Kidney epithelial cell (primary cell): Measurements from ENCODE around the gene ABCA6. TPM values are rescaled to one million over a fixed set of nuclear protein-coding genes. Genes with fewer than 3 reads are reported as not detected.

Experiments used
- DNase-seq: peaks from one replicate; pipeline ENCODE4 v3.0.0-alpha.2; 2010; ENCODE audit warnings: low read depth
- H3K27me3 ChIP-seq: 2 replicates; pipeline ENCODE4 v1.6.0; 2011; ENCODE audit warnings: low read length; ENCODE audit not compliant: control insufficient read depth, insufficient read depth
- H3K36me3 ChIP-seq: 2 replicates; pipeline ENCODE4 v1.5.1; 2011; ENCODE audit warnings: low read length; ENCODE audit not compliant: control insufficient read depth, insufficient read depth
- H3K4me3 ChIP-seq: 2 replicates; pipeline ENCODE4 v1.5.1; 2011; ENCODE audit warnings: low read depth, mild to moderate bottlenecking, control low read depth, low read length
- CTCF ChIP-seq: IDR thresholded peaks from 2 replicates; pipeline ENCODE4 v1.5.1; 2011; ENCODE audit warnings: mild to moderate bottlenecking, moderate library complexity, low read length, control low read depth, inconsistent platforms; ENCODE audit not compliant: insufficient read depth, poor library complexity, severe bottlenecking
- total RNA-seq: library from RNA; depleted of rRNA; stranded (reverse); fragments of >200 nt; gene quantifications from 2 replicates; pipeline ENCODE4 v1.2.3, GENCODE V29; 2015

ABCA6 gene
- total RNA-seq, 1 donor from 2014 or later, result 0.04 TPM

GRCh38 chr17:69042308-69042707 lies 99.4 kb downstream of the ABCA6 start:
- Histone ChIP-seq H3K4me3 (no peak overlapping the region), H3K27me3 (no peaks in the 10 kb centered on the region), H3K36me3 (no peaks in the 10 kb centered on the region)
- no peak for DNase-seq
- no peak for TF ChIP-seq CTCF

- DNase-seq, result no peak
- TF ChIP-seq CTCF, result no peak
- Histone ChIP-seq H3K36me3 (no peaks in the 10 kb centered on the region), H3K4me3 (no peak overlapping the region), H3K27me3 (no peaks in the 10 kb centered on the region)
Observed at GRCh38 chr17:69031839-69032238, 109.9 kb downstream of the ABCA6 start.

- DNase-seq, result no peak
- TF ChIP-seq CTCF, result no peak
- Histone ChIP-seq H3K36me3 (no peaks in the 10 kb centered on the region), H3K27me3 (no peaks in the 10 kb centered on the region), H3K4me3 (no peak overlapping the region)
Observed at GRCh38 chr17:69030169-69030568, 111.5 kb downstream of the ABCA6 start.

Other genes starting within 250 kb of the ABCA6 start
- not detected in 2 replicates for gene ABCA8, start 186.5 kb downstream of the ABCA6 start, total RNA-seq
- gene ABCA9, start 81.0 kb downstream of the ABCA6 start, total RNA-seq, result 0.07 and 0.08 TPM in 2 replicates
- gene ABCA10, start 86.9 kb upstream of the ABCA6 start, total RNA-seq, result 0.14 and 0.29 TPM in 2 replicates
- gene ABCA5, start 185.2 kb upstream of the ABCA6 start, total RNA-seq, result 4.2 and 5.5 TPM in 2 replicates